Measurements from ENCODE around the gene CA4. TPM values are rescaled to one million over a fixed set of nuclear protein-coding genes. Genes with fewer than 3 reads are reported as not detected.

Gene CA4
- total RNA-seq, 1 experiment from 2014 or later: 1.7 TPM

- Histone ChIP-seq H2AK5ac (ENCODE audit: insufficient read length, low read length) (no peak overlapping the region), H3K9ac (ENCODE audit: extremely low read depth, insufficient read length, low read length) (no peak overlapping the region), H4K8ac (replicated peaks; ENCODE audit: insufficient read length, low read depth, low read length) (no peak overlapping the region), H3T11ph (ENCODE audit: low read length) (no peak overlapping the region), H2BK12ac (ENCODE audit: insufficient read length, low read depth, low read length) (no peak overlapping the region), H3K56ac (ENCODE audit: insufficient read length, low read depth, low read length) (no peak overlapping the region), H2AFZ (ENCODE audit: low read length) (no peak overlapping the region), H2BK15ac (ENCODE audit: low read depth, low read length) (no peak overlapping the region), H3K79me1 (ENCODE audit: insufficient read depth, low read depth, low read length, poor library complexity, severe bottlenecking) (no peaks in the 10 kb centered on the region), H4K91ac (ENCODE audit: insufficient read length, low read depth, low read length) (no peak overlapping the region), H2BK120ac (ENCODE audit: low read depth, low read length, poor library complexity, severe bottlenecking) (no peak overlapping the region), H3K4me1 (ENCODE audit: insufficient read depth, low read length) (peaks cover 21% of the 10 kb centered on the region), H3K14ac (ENCODE audit: insufficient read depth, low read length) (no peak overlapping the region; the same call in 1 of the 2 replicates), H3K23me2 (ENCODE audit: insufficient read length, low read depth, low read length, poor library complexity, severe bottlenecking) (peaks cover 6% of the 10 kb centered on the region), H4K20me1 (ENCODE audit: control insufficient read depth, insufficient read depth, insufficient read length) (no peaks in the 10 kb centered on the region), H3K4me2 (ENCODE audit: insufficient read depth, insufficient read length, low read length) (no peak overlapping the region), H4K5ac (ENCODE audit: insufficient read length, low read depth, low read length) (no peak overlapping the region), H2BK20ac (ENCODE audit: low read depth, low read length, poor library complexity, severe bottlenecking) (no peak overlapping the region), H2BK5ac (ENCODE audit: insufficient read length, low read length) (no peak overlapping the region), H3K27ac (ENCODE audit: insufficient read length, low read depth, low read length) (no peak overlapping the region), H3K18ac (ENCODE audit: insufficient read length, low read depth, low read length) (no peak overlapping the region), H3K9me3 (ENCODE audit: control insufficient read depth, low read depth, low read length) (no peaks in the 10 kb centered on the region), H3K23ac (ENCODE audit: insufficient read length, low read depth, low read length) (no peak overlapping the region), H3K79me2 (ENCODE audit: insufficient read depth, low read length) (no peaks in the 10 kb centered on the region), H3K4ac (ENCODE audit: low read depth, low read length) (no peak overlapping the region), H3K27me3 (ENCODE audit: insufficient read depth, low read length) (peaks cover 14% of the 10 kb centered on the region)
- Mint-ChIP-seq H3K4me3 (no peak overlapping the region; a peak in 1 of 5 replicates), H3K36me3 (ENCODE audit: insufficient read depth in 1 of 3, low read depth in 3 of 3) (no peaks in the 10 kb centered on the region), H3K27me3 (ENCODE audit: low read depth) (peaks cover 61% of the 10 kb centered on the region), H3K27ac (no peak overlapping the region), H3K9me3 (no peaks in the 10 kb centered on the region; a peak in 1 of 5 replicates), H3K4me1 (peaks cover 46 to 67% of the 10 kb centered on the region in 2 experiments)
- TF ChIP-seq, protein P1, sequence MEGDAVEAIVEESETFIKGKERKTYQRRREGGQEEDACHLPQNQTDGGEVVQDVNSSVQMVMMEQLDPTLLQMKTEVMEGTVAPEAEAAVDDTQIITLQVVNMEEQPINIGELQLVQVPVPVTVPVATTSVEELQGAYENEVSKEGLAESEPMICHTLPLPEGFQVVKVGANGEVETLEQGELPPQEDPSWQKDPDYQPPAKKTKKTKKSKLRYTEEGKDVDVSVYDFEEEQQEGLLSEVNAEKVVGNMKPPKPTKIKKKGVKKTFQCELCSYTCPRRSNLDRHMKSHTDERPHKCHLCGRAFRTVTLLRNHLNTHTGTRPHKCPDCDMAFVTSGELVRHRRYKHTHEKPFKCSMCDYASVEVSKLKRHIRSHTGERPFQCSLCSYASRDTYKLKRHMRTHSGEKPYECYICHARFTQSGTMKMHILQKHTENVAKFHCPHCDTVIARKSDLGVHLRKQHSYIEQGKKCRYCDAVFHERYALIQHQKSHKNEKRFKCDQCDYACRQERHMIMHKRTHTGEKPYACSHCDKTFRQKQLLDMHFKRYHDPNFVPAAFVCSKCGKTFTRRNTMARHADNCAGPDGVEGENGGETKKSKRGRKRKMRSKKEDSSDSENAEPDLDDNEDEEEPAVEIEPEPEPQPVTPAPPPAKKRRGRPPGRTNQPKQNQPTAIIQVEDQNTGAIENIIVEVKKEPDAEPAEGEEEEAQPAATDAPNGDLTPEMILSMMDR (conservative IDR thresholded peaks at IDR 0.05): no peak
- peak; percentile 24 for DNase-seq
- WGBS (ENCODE audit: extremely low coverage, insufficient read length, low lambda C conversion rate): no CpG with 5 or more reads among the region's 12 CpGs
These were observed 4.0 kb downstream of the CA4 start for GRCh38 chr17:60153606-60154390.
